HG02973 (cell line): Measurements from ENCODE around the gene P2RY12.

ENCODE experiments used
- ATAC-seq: cut with Tn5 transposase; IDR thresholded peaks from one replicate; pipeline ENCODE4 v1.9.1; 2021; ENCODE audit warnings: moderate library complexity; ENCODE audit not compliant: unreplicated experiment

Gene P2RY12

GRCh38 chr3:151309566-151309965 lies 75.0 kb downstream of the P2RY12 start:
- no peak for ATAC-seq

DNA sequence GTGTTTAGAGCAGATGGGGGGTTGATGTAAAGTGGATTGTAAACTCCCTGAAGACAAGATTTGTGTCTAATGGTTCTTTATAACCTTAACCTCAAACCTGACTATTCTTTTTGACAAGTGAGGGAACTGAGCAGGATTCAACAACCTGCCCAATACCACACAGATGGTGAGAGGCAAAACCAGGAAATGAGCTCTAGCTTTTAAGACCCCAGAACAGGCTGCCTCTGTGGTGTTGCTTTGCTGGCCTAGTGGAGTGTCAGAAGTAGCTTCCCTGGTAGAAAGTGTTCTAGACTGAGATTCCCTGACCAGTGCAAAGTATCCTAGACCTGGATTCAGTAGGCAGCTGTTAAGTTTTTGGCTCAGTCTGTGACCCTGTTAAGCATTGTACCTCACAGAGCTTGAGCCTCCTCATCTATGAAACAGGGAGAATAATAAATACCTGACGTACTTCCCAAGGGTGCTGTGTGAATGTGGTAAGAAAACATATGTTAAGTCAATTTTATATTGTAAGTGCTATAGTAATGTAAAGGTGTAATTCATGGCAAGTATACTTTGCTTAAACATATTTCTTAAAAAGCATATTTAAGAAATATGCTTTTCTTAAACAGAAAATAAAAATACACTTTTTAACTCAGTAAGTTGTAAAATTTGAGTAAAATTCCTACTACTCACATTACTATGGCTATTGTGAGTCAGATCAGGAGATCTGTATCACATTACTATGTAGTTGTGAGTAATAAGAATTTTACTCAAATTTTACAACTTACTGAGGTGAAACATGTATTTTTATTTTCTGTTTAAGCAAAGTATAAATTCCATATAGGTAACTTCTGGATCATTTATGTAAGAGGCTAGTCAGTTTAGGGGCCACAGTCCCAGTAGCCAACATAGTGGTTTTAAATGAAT lies 76.7 kb downstream of the P2RY12 start:
- ATAC-seq, result no peak

GRCh38 chr3:151307131-151307530 lies 77.4 kb downstream of the P2RY12 start:
- no peak for ATAC-seq

DNA sequence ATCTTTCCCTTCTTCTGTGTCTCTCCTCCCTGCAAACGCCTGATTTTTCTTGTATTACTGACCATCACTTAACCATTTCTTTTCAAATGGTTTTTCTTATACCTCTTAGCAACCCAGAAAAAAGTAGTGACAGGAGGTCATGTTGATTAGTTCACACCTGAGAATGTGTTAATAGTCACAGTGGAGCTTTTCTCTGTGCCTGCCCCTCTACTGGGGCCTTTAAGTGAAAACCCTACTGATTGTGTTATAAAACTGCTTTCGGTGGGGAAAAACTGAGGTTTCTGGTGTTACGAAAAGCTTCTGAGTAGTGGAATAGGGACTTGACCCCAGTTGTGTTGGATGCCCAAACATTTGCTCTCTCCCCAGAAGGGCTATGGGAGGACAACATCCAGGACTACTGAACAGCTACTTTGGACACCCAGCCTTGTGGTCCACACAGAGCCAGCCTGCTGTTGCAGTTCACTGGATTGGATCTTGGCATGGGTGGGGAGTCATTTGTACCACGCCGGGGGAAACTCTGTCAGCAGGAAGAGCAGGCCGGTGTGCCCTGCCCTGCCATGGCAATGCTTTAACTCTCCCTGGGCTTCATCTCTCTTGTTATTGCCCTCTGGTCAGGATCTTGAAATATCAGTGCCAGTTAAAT lies 78.3 kb downstream of the P2RY12 start:
- ATAC-seq, result no peak

DNA sequence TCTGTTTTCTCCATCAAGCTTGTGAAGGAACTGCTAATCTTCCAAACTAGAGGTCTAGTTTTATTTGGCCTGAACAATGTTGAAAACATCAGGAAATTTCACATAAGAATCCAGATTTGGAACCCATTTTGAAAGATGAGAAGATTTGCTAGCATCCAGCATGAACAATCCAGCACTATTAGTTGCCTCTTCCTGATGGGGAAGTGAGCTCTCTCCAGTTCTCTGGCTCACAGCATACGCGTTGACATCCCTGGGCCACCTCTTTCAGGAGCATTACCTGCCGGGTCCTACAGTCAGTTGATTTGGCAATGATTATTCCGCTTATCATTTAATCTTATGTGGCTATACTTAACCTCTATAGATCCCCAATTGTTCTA lies 78.8 kb downstream of the P2RY12 start:
- no peak for ATAC-seq

DNA sequence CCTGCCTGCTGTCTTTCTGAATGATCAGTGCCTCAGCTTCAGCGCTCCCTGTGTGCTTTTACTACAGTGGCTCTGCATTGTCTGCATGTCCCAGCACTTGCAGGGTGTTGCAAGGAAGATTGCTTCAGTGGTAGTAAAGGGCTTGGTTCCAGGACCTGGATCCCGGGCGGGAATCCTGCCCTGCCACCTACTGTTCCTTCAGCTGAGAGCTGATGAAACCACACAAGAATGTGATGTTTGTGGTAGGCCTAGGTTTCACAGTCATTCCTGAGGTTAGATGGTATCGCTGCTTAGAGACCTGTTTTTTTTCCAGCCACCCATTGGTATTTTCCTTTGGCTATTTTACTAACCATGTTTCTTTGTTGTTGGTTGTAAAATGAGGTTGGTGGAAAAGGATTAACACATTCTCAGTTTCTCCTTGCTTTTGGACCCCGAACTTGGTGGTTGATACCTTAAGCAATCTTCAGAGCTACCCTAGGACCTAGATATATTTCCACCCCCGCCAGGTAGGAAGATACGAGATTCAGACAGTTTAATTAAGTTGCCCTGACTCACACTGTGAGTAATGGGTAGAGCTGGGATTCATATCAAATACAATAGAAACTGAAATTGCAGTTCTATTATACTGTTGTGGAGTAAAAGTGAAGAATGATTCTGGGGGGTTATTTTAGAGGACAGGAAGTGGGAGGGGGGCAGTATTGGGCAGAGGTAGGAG lies 79.3 kb downstream of the P2RY12 start:
- ATAC-seq, result no peak

GRCh38 chr3:151303751-151304150 lies 80.8 kb downstream of the P2RY12 start:
- no peak for ATAC-seq

- ATAC-seq, result no peak
Observed at GRCh38 chr3:151301787-151302186, 82.8 kb downstream of the P2RY12 start.

GRCh38 chr3:151300539-151300938 lies 84.0 kb downstream of the P2RY12 start:
- no peak for ATAC-seq

GRCh38 chr3:151299006-151299405 lies 85.5 kb downstream of the P2RY12 start:
- ATAC-seq, result no peak

DNA sequence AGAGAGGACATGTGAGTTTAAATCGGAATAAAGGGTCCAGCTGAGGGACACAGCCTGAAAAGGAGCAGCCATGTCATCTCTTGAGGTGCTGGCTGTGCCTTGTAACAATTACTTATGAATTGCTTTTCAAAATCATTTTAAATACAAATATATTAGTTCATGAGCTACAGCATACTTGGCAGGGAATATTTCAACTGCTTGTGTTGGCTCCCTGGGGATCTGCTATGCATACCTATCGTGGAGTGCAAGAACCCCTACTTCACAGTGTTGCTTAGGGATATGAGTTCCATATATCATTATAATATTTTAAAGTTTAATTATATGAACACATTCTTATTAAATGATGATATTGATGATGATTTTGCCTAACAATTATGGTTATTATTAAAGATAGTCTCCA lies 87.1 kb downstream of the P2RY12 start:
- no peak for ATAC-seq

DNA sequence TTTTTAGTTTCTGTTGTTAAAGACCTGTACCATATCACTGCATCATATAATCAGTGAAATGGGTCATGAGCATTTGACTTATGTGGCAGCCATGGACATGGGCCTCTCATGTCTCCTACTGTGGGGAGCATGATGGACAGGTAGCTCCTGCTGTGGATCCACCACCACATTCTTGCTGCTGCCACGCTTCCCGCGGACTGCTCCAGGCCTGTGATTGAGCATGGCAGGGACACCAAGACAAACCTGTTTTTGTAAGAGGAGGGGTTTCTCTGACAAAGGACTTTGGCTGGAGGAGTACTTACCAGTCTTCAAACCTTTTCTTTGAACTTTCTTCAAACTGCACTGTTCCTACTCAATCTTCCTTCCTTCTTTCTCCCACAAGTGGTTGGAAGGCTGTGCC lies 88.3 kb downstream of the P2RY12 start:
- ATAC-seq, result no peak

DNA sequence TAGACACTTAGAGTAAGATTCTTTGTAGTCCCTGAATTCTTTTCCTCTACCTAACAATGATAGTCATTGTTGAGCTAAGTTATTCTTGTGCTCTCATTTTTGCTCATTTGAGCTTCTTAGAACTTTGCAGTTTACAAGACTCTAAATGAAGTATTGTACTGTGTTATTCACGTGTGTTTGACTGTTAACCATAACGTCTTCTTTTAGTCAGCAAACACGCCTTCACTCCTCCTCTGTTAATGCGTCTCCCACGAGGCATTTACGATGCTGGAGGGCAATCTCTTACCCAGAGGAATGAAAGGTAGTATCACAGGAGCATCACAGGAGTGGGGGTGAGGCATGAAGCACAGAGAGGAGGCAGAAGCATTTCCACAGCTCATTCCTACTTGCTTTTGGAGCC lies 91.4 kb downstream of the P2RY12 start:
- no peak for ATAC-seq

- ATAC-seq, result no peak
Observed at GRCh38 chr3:151290673-151291072, 93.9 kb downstream of the P2RY12 start.

- no peak for ATAC-seq
Observed at GRCh38 chr3:151289445-151289844, 95.1 kb downstream of the P2RY12 start.
